Vagina (tissue), 2 donors: ENCODE results near the gene GBF1.

Source experiments
- POLR2A ChIP-seq, 2 donors: fragments of 450-650 bp; IDR thresholded peaks; one replicate each; pipeline ENCODE4 v1.6.1; 2017; ENCODE audit warnings: antibody characterized with exemption in 2 of 2, mild to moderate bottlenecking in 2 of 2, moderate library complexity in 2 of 2
- POLR2AphosphoS5 ChIP-seq, 2 donors: sonication (generic); formaldehyde crosslinking; IDR thresholded peaks; one replicate each; pipeline ENCODE4 v1.9.0; 2017; ENCODE audit warnings: antibody characterized with exemption in 2 of 2, mild to moderate bottlenecking in 2 of 2, low read depth in 1 of 2; ENCODE audit not compliant: insufficient read depth in 1 of 2
- TF ChIP-seq, protein P1 (sequence below), 3 experiments: fragments of 450-650 bp in 2 of 3; fragments of 200-600 bp in 1 of 3; sonication (generic) in 1 of 3; IDR thresholded peaks; one replicate each; pipeline ENCODE4 v1.5.1; 2017 to 2019; ENCODE audit warnings: antibody characterized with exemption in 3 of 3, mild to moderate bottlenecking in 2 of 3, moderate library complexity in 2 of 3

DNA sequence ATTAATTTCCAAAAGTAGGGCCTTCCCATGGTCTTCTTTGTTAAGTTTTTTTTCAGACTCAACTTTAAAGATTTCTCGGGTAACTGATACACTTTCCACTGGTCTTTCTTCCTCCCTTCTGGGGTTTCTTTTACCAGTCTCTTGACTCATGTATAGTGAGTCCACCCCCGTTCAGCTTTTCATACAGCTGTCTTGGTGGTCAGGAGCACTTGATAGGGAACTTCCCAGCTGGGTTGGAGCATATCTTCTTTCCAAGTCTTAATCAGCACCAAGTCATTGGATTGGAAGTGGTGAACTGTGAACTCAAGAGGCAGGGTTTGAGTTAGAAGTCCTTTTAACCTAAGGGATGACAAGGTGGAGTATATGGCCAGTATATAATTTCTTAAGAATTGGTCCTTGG lies 48.4 kb upstream of the GBF1 start:
- TF ChIP-seq POLR2A (IDR thresholded peaks at IDR 0.05) = no peak
- TF ChIP-seq, protein P1, sequence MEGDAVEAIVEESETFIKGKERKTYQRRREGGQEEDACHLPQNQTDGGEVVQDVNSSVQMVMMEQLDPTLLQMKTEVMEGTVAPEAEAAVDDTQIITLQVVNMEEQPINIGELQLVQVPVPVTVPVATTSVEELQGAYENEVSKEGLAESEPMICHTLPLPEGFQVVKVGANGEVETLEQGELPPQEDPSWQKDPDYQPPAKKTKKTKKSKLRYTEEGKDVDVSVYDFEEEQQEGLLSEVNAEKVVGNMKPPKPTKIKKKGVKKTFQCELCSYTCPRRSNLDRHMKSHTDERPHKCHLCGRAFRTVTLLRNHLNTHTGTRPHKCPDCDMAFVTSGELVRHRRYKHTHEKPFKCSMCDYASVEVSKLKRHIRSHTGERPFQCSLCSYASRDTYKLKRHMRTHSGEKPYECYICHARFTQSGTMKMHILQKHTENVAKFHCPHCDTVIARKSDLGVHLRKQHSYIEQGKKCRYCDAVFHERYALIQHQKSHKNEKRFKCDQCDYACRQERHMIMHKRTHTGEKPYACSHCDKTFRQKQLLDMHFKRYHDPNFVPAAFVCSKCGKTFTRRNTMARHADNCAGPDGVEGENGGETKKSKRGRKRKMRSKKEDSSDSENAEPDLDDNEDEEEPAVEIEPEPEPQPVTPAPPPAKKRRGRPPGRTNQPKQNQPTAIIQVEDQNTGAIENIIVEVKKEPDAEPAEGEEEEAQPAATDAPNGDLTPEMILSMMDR (IDR thresholded peaks at IDR 0.05) = no peak
- TF ChIP-seq POLR2AphosphoS5 (IDR thresholded peaks at IDR 0.05; ENCODE audit: insufficient read depth in 1 of 2, low read depth in 1 of 2) = no peak
